GM18511 (cell line): Measurements from ENCODE around the gene CATSPER1.
"Not testable (repeated sequence)": the region's sequence is repeated elsewhere in the genome, so short reads cannot be mapped to it uniquely, and the experiment has no call there.

Experiments
- ATAC-seq: cut with Tn5 transposase; IDR thresholded peaks from one replicate; pipeline ENCODE4 v1.9.1; 2021; ENCODE audit warnings: mild to moderate bottlenecking, moderate library complexity; ENCODE audit not compliant: unreplicated experiment

The CATSPER1 gene

DNA sequence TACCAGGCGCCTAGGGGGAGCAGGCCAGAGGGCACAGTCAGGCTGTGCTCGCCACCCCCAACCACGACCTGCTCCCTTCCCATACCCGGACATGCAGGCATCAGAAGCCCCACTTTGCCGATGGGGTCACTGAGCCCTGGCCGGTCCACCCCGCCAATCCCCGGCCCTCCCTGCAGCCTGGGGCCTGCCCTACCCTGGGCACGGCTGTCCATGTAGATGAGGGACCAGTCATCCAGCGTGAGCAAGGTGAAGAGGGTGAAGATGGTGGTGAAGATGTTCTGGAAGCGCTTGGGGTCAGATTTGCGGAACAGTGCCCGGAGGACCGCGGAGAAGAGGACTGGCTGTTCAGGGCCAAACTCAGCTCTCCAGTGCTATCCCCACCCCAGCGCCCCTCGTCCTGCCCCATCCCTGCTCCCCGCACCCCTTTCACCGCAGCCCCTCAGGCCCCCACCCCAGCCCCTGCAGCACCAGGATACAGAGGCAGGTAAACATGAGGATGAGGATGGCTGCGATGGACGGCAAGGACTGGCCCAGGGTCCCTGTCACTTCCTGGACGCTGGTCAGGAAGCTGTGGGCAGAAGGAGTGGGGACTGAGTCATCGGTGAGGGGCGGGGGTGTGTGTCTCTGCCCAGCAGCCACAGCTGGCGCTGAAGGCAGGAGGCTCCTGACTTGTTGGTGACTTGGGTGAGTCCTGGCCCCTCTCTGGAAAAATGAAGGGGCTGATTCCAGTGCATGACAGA, 5.5 kb downstream of the CATSPER1 start:
- no peak for ATAC-seq

DNA sequence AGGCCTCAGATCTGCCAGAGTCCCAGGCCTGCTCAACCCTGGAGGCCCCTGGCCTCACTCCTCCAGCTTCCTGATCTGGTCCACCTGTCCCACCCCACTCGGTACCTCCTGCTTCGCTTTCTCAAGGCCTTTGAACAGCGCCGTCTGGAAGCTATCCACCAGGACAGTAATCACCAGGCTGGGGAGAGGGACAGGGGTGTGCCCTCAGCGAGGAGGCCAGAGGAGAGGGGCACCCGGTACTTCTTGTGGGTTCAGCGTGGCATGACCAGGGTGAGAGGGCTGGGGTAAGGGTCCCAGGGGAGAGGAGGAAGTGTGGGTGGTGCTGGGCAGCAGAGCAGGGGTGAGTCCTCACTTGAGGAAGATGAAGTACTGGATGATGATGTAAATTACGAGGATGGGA, 6.1 kb downstream of the CATSPER1 start:
- ATAC-seq: no peak

DNA sequence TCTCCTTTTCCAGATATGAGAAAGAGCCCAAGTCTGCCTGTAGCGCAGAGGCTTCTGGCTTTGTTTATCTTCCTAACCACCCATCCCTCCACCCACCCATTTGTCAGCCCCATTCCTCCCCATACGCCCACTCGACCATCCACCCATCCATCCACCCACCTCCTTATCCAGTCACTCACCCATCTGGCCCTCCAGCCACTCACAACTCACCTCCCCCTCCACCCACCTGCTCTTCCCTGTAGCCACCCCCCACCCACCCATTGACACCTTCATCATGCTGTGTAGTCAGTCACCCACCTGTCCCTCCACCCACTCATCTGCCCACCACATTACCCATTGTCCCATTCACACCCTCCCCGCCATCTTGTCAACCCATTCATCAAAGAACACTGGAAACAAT, 9.0 kb downstream of the CATSPER1 start:
- ATAC-seq: no peak

DNA sequence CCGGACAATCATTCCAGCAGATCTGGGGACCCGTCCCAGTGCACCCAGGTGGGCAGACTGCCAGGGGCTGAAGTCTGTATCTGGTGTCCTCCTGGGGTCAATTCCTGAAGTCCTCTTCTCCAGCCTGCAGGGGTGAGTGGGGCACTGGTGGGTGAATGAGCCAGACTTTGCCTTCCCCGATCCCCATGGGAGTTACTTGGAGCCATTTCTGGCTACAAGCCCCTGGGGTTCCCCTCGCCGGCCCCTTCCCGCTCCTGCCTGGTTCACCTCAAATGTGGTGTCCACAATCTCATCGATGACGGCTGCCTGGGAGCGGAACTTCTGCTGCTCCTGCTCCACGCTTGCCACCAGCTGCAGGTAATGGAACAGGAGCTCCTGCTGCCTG, 9.5 kb downstream of the CATSPER1 start:
- no peak for ATAC-seq

DNA sequence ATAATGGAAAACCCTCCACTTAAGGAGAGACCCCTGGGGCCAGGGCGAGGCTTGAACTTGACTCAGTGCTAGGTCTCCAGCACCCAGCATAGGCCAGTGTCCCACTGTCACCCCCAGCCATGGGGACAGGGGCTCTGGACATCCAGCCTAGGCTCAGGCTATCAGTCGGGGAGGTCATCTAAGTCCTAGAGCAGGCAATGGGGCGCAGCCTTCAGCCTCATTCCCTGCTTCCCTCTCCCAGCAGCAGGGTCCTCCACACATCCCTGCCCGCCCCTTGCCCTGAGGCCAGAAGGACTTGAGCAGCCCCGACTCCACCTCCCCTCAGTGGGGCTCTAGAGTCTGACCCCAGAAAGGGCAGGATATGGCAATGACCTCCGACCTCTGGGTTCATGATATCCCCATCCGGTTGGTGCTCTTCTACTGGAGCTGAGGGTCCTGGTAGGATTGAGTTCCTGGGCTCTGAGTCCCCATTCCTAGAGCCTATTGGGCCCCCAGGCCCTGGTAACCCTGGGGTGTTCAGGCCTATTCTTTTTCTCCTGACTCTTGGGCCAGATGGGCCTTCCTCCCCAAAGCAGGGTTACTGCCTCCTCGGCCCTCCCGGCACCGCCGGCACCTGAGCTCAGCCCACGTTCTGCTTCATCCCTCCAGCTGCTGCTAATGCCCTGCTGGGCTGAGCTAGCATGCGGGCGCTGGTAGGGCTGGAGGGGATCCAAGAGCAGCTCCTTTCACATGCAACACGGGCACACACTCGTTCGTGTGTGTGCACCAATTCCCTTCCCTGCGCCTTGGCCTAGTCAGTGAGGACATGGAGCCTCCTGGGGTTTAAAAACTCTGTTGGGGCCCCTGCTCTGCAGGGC, 10.1 kb downstream of the CATSPER1 start:
- no peak for ATAC-seq

DNA sequence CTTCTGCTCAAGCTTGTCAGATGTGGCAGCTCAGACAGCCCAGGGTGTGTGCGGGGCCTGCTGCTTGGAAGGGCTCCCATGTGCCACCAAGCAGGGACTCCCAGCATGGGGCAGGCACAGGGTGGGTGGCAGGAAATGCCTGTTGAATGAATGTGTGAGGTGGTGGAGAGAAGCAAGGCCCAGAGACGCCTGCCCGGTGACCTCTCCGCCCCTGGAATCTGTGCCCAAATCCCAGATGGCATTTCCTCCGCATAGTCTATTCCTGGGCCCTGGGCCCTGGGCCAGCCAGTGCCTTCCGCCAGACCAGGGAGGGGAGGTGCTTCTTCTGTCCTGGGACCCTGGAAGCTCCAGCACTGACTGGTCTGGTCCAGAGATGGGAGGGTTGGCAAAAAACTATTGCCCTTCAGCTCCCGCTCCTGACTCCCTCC, 10.8 kb downstream of the CATSPER1 start:
- ATAC-seq: no peak

DNA sequence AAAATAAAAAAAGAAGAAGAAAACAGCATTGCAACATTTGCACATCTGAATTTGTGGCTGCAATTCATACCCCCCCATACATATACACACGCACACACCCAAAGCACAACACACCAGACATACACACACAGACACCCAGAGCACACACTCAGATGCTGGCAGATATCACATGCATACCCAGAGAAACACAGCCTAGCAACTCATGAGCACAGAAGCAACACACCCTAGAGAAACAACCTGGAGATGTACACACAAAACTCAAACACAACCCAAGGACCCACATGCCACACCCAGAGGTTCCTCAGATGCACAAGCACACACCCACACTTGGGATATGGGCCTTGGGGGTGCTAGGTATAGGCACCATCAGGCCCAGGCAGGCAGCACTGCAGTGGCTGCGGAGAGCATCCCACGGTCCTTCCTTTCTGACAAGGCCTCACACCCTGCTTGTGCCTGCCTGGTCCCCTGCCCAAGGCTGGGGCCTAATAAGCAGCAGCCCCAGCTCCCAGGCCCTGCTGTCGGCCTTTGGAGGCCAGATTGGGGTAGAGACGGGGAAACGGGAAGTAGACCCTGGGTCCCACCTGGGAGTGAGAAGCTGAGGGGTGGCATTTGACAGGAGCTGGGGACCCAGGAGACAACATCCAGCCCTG, 11.3 kb downstream of the CATSPER1 start:
- ATAC-seq: no peak

DNA sequence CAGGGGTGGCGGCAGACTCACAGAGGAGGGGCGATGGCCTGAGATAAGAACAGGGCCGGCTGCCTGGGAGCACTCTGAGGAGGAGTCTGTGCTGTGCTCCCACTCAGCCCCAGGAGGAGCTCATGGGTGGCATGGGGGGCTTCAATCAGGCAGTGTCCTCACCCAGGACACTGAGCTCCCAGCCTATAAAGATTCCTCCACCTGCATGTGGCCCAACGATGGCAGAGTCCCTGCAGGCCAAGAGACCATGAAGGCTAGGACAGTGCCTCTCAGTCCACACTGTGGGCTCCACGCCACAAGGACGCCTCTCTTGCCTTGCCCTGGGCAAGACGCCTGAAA, 12.5 kb downstream of the CATSPER1 start:
- ATAC-seq: no peak

DNA sequence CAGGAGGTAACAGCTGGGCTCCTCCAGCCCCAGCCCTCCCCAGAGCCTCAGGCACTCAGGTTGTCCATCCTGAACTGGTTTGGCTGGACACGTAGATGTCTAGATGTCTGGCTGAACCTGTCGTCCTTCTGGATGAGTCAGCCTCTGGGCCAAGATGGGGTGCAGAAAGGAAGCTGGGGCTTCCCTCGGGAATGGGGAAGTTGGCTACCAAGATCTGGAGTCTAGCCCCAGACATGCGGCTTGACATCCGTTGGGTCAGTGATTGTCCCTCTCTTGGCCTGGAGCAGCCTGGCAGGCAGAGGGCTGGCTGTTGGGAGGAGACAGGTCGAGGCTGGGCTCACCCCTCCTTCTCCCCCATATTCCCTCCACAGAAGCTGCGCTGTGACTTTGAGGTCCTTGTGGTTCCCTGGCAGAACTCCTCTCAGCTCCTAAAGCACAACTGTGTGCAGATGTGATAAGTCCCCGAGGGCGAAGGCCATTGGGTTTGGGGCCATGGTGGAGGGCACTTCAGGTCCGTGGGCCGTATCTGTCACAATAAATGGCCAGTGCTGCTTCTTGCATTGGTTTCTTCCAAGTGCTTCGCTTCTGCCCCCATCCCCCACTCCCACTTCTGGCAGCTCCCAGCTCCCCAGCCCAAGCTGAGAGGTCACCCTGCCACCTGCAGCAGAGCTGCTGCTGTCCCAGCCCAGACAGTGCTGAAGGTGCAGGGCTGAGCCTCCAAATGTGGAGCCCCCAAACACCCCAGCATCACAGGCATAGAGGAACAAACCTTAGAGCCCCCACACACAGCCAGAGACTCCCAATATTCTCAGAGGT, 13.1 kb downstream of the CATSPER1 start:
- no peak for ATAC-seq

DNA sequence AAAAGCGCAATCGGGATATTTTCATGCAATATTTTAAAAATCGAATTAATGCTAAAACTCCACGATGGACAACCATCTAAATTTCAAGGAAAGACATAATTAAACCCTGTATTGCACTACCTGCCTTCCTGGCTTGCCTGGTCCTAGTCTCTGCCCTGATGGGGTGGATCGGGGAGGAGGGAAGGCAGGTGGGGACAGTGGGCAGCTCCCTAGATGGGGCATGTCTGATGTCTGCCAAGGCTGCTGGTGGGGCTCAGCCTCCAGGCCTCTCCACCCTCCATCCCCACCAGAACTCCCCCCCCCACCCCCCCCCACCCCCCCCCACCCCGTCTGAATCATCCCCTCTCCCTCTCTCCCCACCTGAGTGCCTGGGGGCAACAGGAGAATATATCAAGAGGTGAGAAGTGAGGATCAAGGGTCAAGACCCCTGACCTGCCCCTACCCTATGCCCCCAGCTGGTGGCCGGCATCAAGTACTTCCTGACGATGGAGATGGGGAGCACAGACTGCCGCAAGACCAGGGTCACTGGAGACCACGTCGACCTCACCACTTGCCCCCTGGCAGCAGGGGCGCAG, 13.8 kb downstream of the CATSPER1 start:
- no peak for ATAC-seq

DNA sequence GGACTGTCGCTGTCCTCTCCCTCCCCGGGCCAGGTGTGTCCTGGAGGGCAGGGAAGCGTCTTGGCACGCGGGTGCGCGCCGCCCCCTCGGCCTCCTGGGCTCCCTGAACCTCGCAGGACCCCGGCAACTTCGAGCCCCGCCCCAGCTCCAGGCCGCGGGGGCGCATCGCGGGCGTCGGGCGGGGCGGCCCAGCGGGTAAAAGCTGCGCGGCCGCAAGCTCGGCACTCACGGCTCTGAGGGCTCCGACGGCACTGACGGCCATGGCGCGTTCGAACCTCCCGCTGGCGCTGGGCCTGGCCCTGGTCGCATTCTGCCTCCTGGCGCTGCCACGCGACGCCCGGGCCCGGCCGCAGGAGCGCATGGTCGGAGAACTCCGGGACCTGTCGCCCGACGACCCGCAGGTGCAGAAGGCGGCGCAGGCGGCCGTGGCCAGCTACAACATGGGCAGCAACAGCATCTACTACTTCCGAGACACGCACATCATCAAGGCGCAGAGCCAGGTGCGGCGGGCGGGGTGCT, 14.4 kb downstream of the CATSPER1 start, which contains the start of gene CST6:
TSS of gene CST6 (plus strand) at position 224 of the 519 bp plus-strand sequence. CDS start at position 261, 37 bp downstream.
- no peak for ATAC-seq

DNA sequence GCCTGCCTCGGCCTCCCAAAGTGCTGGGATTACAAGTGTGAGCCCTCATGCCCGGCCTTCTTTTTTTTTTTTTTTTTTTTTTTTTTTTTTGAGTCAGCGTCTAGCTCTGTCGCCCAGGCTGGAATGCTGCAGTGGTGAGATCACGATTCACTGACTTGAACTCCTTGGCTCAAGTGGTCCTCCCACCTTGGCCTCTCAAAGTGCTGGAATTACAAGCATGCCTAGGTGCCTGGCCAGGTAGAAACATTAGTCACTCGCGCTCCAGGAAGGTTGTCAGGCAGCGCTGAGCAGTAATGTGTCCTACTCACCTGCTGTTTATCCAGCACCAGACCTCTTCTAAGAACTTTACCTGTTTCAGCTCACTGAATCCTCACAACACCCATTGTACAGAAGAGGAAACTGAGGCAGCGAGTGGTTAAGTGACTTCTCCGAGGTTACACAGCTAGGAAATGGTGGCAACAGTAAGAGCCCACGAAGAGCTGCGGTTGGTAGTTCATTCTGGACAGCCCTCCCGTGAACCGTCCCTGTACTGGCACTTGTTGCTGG, 15.0 kb downstream of the CATSPER1 start:
- ATAC-seq: no peak

DNA sequence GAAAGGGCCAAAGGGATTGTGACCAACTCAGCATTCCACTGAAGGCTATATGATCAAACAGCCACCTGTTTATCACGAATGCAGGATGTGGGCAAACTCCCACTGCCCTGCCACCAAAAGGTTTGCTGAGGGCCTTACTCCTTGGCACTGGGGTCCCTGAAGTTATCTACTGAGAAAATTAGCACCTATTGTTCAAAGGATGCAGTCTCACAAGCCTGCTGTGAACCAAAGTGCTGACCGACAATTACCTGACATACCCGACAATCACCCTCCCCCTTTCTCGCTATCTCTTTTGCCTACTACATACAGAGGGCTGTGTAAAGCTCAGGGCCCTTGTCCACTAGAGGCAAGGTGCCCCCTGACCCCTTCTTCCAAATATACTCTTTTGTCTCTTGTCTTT, 16.2 kb downstream of the CATSPER1 start:
- not testable (repeated sequence) for ATAC-seq

DNA sequence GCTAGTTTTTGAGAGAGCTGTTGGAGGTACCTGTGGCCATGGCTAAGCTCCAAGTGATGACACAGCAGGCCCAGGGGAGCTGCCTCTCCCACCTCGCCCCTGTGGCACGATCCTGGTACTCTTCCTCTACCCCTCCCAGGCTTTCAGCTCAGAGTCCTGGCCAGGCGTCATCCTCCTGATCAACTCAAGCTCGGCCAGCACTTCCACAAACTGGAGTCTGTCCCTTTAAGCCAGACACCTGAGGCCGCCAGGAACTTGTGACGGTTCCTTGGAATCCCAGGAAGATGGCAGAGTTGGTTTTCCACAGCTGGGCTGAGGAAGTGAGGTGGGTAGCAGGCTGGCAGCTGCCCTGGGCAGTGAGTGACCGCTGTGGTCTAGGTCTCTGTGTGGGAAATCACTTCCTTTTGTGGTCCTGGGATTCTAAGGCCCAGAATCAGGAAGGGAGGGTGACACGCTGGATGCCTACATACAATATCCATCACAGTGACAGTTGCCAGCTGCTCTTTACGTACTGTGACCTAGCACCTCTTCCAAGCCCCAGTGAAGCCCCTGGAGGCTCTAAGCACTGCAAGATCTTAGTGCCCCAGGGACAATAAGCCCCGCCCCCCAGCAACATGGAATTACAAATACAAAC, 17.7 kb downstream of the CATSPER1 start:
- ATAC-seq: no peak

DNA sequence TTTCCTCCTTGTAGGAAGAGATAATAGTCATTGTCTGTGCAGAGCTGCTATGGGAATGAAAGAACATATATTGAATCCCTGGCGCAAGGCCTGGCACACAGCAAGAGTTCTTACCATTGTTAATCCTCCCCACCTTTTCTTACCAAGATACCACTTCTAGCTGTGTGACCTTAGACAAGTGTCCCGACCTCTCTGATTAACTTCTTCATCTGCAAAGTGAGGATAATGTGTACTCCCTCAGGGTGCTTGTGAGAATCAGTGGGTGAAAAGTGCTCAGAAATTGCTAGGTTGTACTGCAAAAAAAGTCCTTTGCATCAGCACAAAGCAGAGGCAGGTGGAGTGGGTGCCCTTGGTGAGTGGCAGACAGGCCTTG, 18.2 kb downstream of the CATSPER1 start:
- no peak for ATAC-seq

DNA sequence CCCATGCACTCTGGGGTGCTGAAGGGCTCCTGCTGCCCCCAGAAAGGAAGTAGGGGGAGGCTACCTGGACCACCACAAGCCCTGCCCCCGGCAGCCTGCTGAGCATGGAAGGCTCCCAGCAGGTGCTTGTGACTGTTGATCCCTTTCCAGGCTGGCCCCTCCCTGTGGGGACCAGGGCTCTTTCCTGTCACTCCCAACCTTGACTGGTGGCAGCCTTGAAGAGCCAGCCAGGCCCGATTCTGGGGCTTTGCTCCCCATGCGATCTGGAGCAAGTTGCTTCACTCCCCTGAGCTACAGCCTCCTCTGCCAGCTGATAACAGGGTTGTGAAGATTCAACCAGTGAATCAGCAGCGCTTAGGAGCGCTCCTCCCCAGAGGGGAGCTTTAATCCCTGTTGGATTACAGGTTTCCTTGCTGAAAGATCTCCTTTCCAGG, 19.1 kb downstream of the CATSPER1 start:
- ATAC-seq: no peak

DNA sequence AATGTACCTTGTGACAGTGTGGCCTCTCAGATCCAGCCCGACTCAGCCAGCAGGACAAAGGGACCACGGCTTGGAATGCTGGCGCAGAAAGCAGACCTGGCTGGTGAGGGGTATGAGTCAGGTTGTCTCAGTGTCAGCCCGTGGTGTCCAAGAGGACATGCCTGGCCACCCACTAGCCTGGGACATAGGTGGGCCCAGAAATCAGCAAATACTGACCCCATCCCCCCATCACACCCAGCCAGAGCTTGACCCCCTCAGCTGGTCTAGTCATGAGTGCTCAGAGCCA, 19.4 kb downstream of the CATSPER1 start:
- ATAC-seq: no peak

DNA sequence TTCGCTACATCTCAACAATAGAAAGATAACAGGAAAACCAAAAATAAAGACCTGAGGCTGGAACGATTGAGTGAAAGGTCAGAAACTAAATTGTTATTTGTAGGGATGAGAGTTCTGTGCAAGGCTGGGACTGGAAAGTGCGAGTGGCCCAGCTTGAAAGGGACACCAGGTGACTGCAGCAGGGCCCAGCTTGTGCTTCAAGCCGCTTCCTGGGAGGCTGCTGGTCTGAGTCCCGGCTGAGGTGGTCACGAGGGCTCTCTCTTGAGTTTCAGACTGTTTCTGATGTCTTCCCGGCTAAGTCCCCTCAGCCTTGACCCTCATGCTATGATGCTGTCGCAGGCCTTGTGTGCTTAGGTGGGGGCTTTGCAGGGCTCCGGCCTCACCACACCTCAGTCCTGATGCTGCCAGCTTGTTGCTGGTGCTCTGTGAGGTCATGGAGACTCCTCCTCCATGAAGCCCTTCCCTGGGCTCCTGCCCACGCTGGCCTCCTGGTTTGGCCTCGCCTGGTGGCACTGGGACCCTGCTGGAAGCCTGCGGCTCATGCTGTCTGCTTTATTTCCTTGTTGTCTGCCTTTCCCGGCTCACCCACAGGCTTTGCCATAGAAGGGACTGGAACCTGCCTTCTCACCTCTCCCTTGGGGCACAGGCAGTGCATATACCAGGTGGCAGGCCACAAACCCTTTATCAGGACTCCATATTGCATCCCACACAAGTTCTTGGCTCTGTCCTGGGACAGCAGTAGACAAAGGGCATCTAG, 20.0 kb downstream of the CATSPER1 start:
- no peak for ATAC-seq

DNA sequence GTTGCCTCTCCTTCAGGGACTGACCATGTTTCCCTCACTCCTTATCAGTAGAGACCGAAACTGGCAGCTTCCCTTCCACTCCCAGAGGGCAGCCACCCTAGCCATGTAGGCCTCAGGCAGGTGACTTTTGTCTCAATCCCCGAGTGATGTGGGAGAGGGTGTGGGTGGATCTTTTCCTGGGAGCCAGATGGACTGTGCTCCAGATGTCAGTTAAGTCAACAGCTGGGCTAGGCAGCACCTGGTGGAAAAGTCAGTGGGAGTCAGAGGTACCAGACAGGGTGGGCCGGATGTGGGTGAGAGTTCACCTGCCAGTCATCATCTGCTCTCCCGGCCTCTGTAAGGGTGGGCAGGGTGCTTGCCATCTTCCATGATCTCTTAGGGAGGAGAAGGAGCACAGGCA, 22.1 kb downstream of the CATSPER1 start:
- ATAC-seq: no peak
